Left lung (tissue), 10 donors: ENCODE data around the gene FAIM2. TPM values are rescaled to one million over a fixed set of nuclear protein-coding genes. Genes with fewer than 3 reads are reported as not detected.

Experiments used
- ATAC-seq: fragments of 200-7000 bp; cut with Tn5 transposase; one replicate; pipeline ENCODE4 v1.9.1; 2020; ENCODE audit warnings: moderate library complexity
- DNase-seq, 4 donors: peaks; one replicate each; pipeline ENCODE4 v3.0.0-alpha.2; 2013 to 2020
- H3K27ac ChIP-seq, 2 donors: fragments of 200-600 bp; sonication (generic) in 1 of 2; one replicate each; pipeline versions ENCODE4 v1.5.0 to v1.8.0; 2020 to 2021
- H3K27me3 ChIP-seq, 2 donors: fragments of 200-600 bp; sonication (generic) in 1 of 2; one replicate each; pipeline versions ENCODE4 v1.5.0 to v1.8.0; 2020 to 2021
- H3K36me3 ChIP-seq, 2 donors: fragments of 200-600 bp; sonication (generic) in 1 of 2; one replicate each; pipeline versions ENCODE4 v1.5.0 to v1.8.0; 2020 to 2021
- H3K4me1 ChIP-seq, 2 donors: fragments of 200-600 bp; one replicate each; pipeline ENCODE4 v1.8.0; 2021
- H3K4me3 ChIP-seq, 2 donors: fragments of 200-600 bp; sonication (generic) in 1 of 2; one replicate each; pipeline versions ENCODE4 v1.5.0 to v1.8.0; 2020 to 2021; ENCODE audit warnings: mild to moderate bottlenecking in 1 of 2
- H3K9me3 ChIP-seq, 2 donors: fragments of 200-600 bp; sonication (generic) in 1 of 2; one replicate each; pipeline versions ENCODE4 v1.5.0 to v1.8.0; 2020 to 2021
- intact Hi-C, 2 donors: fragments of 100-400 bp; cut with DNase I; formaldehyde crosslinking; loops; one replicate each; pipeline versions ENCODE4 v1.11.2 to v1.14.2; 2022
- polyA plus RNA-seq, 6 donors: library from polyadenylated mRNA; unstranded; fragments of 120-200 nt; gene quantifications; one replicate each; pipeline ENCODE4 v1.2.1, GENCODE V29; 2013; ENCODE audit not compliant: insufficient read length in 6 of 6
- total RNA-seq, 2 donors: library from RNA; stranded (reverse); fragmentation: NEBNext Ultra II Directional; extraction: Animal tissue kit (Norgen Biotek cat#: 25700); gene quantifications; one replicate each; pipeline ENCODE4 v1.2.1, GENCODE V29; 2021
- TF ChIP-seq, protein P1 (sequence below), 2 donors: fragments of 200-600 bp; sonication (generic) in 1 of 2; IDR thresholded peaks; one replicate each; pipeline versions ENCODE4 v1.5.0 to v1.8.0; 2021; ENCODE audit warnings: antibody characterized with exemption in 2 of 2
- donor health status: DM: no; HTN: yes; CAD: no.
- donor health status: DM: no; HTN: no; CAD: no.

Gene FAIM2
- total and polyA plus RNA-seq, 8 donors = 0.27 to 1.8 (median 0.70) TPM

DNA sequence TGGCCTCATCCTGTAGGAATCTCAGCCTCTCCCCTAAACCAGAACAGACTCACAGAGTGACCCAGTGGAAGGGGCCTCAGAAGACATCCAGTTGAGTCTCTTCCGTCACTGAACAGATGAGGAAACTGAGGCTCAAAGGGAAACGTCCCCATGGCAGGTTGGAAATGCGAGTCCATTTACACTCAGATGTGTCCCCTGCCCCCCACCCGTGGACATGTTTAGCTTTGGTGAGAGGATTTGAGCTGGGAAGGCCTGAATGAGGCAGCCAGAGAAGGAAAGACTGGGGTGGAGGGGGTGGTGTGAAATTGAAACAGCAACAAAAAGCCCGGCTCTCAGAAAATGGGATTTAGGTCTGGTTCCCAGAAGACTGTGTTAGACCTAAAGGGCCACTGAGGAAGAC, 1.7 kb downstream of the FAIM2 start:
- peaks cover 6 to 50% of the 10 kb centered on the region in 2 donors for H3K27me3 ChIP-seq
- no peaks in the 10 kb centered on the region for H3K36me3 ChIP-seq
- TF ChIP-seq, protein P1, sequence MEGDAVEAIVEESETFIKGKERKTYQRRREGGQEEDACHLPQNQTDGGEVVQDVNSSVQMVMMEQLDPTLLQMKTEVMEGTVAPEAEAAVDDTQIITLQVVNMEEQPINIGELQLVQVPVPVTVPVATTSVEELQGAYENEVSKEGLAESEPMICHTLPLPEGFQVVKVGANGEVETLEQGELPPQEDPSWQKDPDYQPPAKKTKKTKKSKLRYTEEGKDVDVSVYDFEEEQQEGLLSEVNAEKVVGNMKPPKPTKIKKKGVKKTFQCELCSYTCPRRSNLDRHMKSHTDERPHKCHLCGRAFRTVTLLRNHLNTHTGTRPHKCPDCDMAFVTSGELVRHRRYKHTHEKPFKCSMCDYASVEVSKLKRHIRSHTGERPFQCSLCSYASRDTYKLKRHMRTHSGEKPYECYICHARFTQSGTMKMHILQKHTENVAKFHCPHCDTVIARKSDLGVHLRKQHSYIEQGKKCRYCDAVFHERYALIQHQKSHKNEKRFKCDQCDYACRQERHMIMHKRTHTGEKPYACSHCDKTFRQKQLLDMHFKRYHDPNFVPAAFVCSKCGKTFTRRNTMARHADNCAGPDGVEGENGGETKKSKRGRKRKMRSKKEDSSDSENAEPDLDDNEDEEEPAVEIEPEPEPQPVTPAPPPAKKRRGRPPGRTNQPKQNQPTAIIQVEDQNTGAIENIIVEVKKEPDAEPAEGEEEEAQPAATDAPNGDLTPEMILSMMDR (IDR thresholded peaks at IDR 0.05) = no peak
- H3K9me3 ChIP-seq = no peaks in the 10 kb centered on the region
- intact Hi-C loops = no loop called here
- H3K27ac ChIP-seq = no peak overlapping the region
- DNase-seq (peak in 1 of 4 donors; percentile 11), ATAC-seq (no peak)
- no peak overlapping the region for H3K4me3 ChIP-seq
- peaks cover 0 to 8% of the 10 kb centered on the region in 2 donors for H3K4me1 ChIP-seq

DNA sequence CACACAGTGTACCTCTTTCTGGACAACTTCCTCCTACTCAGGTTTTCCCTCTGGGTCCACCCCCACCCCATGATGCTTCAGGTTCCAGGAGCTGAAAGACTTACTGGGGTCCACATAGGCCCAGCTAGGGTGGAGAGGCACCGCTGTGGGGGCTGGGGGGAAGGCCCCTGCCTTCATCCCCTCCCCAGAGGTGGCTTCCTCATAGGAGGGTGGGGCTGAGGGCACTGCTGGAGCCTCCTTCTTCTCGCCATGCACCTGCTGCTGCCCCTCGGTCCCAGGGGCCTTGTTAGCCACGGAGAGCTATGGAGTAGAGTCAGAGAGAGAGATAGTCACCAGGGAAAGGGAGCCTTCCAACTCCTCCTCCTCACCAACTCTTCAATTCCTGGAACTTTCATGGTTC, 2.7 kb downstream of the FAIM2 start:
- H3K4me1 ChIP-seq = peaks cover 0 to 8% of the 10 kb centered on the region in 2 donors
- ATAC-seq (no peak), DNase-seq (peak in 1 of 4 donors; percentile 31)
- peaks cover 6 to 50% of the 10 kb centered on the region in 2 donors for H3K27me3 ChIP-seq
- intact Hi-C loops = no loop called here
- no peak overlapping the region for H3K27ac ChIP-seq
- H3K9me3 ChIP-seq = no peaks in the 10 kb centered on the region
- H3K4me3 ChIP-seq = no peak overlapping the region
- H3K36me3 ChIP-seq = no peaks in the 10 kb centered on the region
- TF ChIP-seq, protein P1 (IDR thresholded peaks at IDR 0.05) = no peak

DNA sequence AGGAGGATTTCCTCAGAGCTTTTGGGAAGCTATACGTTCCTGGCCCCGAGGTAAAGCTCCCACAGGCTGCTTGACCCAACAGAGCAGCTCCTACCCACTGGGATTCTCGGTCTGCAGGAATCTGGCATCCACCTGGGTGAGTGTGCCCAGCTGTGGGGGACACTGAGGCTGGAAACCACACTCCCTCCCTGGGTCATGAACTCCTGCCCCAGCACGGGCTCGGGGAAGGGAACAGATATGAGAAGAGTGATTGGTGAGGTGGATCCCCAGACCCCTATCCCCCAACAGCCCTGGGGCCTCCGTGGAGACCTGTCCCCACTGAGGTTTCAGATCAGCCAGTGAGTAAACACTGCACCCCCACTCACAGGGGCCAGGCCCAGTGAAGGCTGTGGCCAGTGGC, 3.3 kb downstream of the FAIM2 start:
- DNase-seq = peak in 1 of 4 donors; percentile 40
- Histone ChIP-seq H3K36me3 (no peaks in the 10 kb centered on the region), H3K9me3 (no peaks in the 10 kb centered on the region), H3K27ac (no peak overlapping the region), H3K4me3 (no peak overlapping the region), H3K27me3 (peaks cover 6 to 44% of the 10 kb centered on the region in 2 donors), H3K4me1 (peaks cover 0 to 8% of the 10 kb centered on the region in 2 donors)
- no peak for ATAC-seq
- intact Hi-C loops = no loop called here
- TF ChIP-seq, protein P1 (IDR thresholded peaks at IDR 0.05) = no peak

DNA sequence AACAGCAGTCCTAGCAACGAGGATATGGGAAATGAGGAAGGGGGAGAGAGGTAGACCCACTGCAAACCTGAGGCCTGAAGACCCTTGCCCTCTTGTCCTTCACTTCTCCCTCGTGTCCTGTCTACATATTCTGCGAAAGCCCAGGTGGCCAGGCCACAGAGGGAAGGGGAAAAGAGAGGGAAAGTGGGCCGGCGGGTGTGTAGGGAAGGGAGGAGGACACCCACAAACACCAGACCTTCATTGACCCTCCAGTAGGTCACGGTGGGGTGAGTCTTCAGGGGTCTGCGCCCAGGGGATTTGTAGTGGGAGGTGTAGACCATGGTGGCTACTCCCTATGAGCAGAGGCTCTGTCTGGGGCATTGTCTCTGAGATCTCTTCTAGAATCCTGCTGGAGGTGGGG, 3.8 kb downstream of the FAIM2 start:
- Histone ChIP-seq H3K4me1 (peaks cover 0 to 8% of the 10 kb centered on the region in 2 donors), H3K27me3 (peaks cover 6 to 39% of the 10 kb centered on the region in 2 donors), H3K27ac (no peak overlapping the region), H3K36me3 (no peaks in the 10 kb centered on the region), H3K9me3 (no peaks in the 10 kb centered on the region), H3K4me3 (no peak overlapping the region)
- ATAC-seq (no peak), DNase-seq (peak in 1 of 4 donors; percentile 21)
- intact Hi-C loops = no loop called here
- TF ChIP-seq, protein P1 (IDR thresholded peaks at IDR 0.05) = no peak

DNA sequence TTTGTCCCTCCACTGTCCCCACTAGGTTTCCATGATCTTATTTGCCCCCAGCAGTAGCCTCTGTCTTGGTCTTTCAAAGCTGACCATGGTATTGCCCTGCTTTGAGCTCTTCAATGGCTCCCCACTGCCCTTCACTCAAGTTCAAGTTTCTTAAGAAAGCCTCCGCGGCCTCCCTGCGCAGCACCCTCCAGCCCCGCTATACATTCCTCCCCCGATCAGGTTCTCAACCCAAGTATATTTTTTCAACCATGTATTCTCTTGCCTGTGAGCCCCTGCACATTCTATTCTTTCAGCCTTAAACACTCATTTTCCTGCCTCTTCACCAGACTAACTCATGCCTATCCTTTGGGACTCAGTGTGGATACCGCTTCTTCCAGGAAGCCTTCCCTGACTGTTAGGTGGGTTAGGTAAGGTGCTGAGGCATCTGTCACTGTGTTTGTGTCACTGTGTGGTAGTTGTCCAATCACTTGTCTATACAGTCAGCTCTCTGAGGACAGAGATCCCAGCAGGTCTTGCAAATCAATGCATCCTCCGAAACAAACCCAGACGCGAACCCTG, 4.3 kb downstream of the FAIM2 start:
- Histone ChIP-seq H3K36me3 (no peaks in the 10 kb centered on the region), H3K27me3 (peaks cover 6 to 34% of the 10 kb centered on the region in 2 donors), H3K27ac (no peak overlapping the region), H3K4me3 (no peak overlapping the region), H3K4me1 (peaks cover 0 to 8% of the 10 kb centered on the region in 2 donors), H3K9me3 (no peaks in the 10 kb centered on the region)
- TF ChIP-seq, protein P1 (IDR thresholded peaks at IDR 0.05) = no peak
- ATAC-seq (no peak), DNase-seq (peak in 1 of 4 donors; percentile 9)
- intact Hi-C loops = no loop called here
